Measurements from ENCODE around the gene ADGRD1. TPM values are rescaled to one million over a fixed set of nuclear protein-coding genes. Genes with fewer than 3 reads are reported as not detected.

The ADGRD1 gene
- total RNA-seq, 1 donor from 2014 or later, result 35.8 TPM

DNA sequence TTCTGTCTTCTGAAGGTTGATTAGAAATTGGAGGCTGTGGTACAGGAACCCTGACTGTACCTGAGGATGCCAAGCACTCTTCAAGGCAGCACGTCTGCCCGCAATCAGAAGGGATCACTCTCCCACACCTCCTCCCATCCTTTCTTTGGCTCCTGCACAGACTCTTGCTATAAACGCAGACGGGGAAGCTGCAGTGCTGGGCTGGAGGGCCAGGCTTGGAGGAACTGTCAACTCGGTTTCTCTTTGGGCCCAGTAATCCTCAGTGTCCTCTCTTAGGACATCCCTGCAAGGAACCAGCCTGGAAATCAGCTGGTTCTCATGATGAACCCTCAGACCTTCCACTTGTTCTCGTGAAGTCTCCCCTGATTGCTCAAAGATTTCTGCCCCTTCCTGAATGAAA lies 201.4 kb downstream of the ADGRD1 start:
- H3K4me1 ChIP-seq, result no peaks in the 10 kb centered on the region
- no peak overlapping the region for H3K4me3 ChIP-seq
- intact Hi-C loops (cut with DNase I), result no loop called here
- DNase-seq (ENCODE audit: extremely low spot score in 2 of 2), result peak in 1 of 2 donors; percentile 62
- TF ChIP-seq POLR2AphosphoS5 (IDR thresholded peaks at IDR 0.05; ENCODE audit: insufficient read depth in 1 of 2, low read depth in 1 of 2) (no peak), POLR2A (IDR thresholded peaks at IDR 0.05) (no peak)
- TF ChIP-seq, protein P1, sequence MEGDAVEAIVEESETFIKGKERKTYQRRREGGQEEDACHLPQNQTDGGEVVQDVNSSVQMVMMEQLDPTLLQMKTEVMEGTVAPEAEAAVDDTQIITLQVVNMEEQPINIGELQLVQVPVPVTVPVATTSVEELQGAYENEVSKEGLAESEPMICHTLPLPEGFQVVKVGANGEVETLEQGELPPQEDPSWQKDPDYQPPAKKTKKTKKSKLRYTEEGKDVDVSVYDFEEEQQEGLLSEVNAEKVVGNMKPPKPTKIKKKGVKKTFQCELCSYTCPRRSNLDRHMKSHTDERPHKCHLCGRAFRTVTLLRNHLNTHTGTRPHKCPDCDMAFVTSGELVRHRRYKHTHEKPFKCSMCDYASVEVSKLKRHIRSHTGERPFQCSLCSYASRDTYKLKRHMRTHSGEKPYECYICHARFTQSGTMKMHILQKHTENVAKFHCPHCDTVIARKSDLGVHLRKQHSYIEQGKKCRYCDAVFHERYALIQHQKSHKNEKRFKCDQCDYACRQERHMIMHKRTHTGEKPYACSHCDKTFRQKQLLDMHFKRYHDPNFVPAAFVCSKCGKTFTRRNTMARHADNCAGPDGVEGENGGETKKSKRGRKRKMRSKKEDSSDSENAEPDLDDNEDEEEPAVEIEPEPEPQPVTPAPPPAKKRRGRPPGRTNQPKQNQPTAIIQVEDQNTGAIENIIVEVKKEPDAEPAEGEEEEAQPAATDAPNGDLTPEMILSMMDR (IDR thresholded peaks at IDR 0.05), result no peak
- H3K9me3 ChIP-seq, result no peaks in the 10 kb centered on the region
- H3K27me3 ChIP-seq, result no peaks in the 10 kb centered on the region
- H3K27ac ChIP-seq, result no peak overlapping the region
- no peaks in the 10 kb centered on the region for H3K36me3 ChIP-seq

DNA sequence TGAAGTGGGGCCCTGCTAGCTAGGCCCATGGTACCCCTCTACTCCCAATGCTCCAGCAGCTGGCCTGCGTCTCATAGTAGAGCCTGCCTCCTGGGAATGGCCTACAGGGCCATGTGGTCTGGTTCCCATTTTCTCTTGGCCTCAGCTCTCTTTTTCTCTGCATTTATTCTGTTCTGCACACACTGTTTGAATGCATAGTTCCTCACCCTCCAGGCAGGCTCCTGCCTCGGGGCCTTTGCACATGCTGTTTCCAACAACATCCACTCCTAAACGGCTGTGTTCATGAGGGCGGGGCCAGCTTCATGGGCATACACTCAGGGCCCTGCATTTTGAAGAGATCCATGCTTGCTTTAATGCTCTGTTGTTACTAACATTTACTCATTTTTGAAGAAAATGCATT lies 204.0 kb downstream of the ADGRD1 start:
- Histone ChIP-seq H3K27me3 (no peaks in the 10 kb centered on the region), H3K4me3 (no peak overlapping the region), H3K4me1 (no peaks in the 10 kb centered on the region), H3K9me3 (no peaks in the 10 kb centered on the region), H3K27ac (no peak overlapping the region), H3K36me3 (no peaks in the 10 kb centered on the region)
- intact Hi-C loops (cut with DNase I), result no loop called here
- DNase-seq (ENCODE audit: extremely low spot score in 2 of 2), result no peak
- no peak for TF ChIP-seq POLR2A (IDR thresholded peaks at IDR 0.05)
- TF ChIP-seq POLR2AphosphoS5 (IDR thresholded peaks at IDR 0.05; ENCODE audit: insufficient read depth in 1 of 2, low read depth in 1 of 2), result no peak
- TF ChIP-seq, protein P1 (IDR thresholded peaks at IDR 0.05), result no peak

GRCh38 chr12:131159660-131160059 lies 206.0 kb downstream of the ADGRD1 start:
- Histone ChIP-seq H3K9me3 (no peaks in the 10 kb centered on the region), H3K27me3 (no peaks in the 10 kb centered on the region), H3K27ac (no peak overlapping the region), H3K4me3 (no peak overlapping the region), H3K4me1 (no peaks in the 10 kb centered on the region), H3K36me3 (no peaks in the 10 kb centered on the region)
- no peak for TF ChIP-seq POLR2A (IDR thresholded peaks at IDR 0.05)
- TF ChIP-seq, protein P1 (IDR thresholded peaks at IDR 0.05), result no peak
- no peak for TF ChIP-seq POLR2AphosphoS5 (IDR thresholded peaks at IDR 0.05; ENCODE audit: insufficient read depth in 1 of 2, low read depth in 1 of 2)
- no peak for DNase-seq (ENCODE audit: extremely low spot score in 2 of 2)
- intact Hi-C loops (cut with DNase I), result no loop called here

DNA sequence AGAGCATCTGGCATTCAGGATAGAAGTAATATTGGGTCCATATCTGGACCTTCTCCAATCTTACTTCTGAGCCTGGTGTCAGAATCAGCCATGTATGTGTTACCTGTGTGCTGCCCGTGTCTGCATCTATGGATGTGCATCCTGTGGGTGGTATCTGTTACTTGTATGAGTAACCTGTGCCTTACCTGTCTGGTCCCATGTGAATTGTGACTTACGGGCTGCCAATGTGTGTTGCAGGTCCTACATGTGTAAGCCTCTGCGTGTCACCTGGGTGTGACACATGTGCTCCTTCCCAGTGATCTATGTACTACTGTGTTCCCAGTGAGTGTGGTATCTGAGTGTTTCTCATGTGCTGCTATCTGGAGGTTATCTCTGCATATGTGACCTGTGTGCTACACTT lies 208.4 kb downstream of the ADGRD1 start:
- intact Hi-C loops (cut with DNase I), result no loop called here
- H3K4me1 ChIP-seq, result no peaks in the 10 kb centered on the region
- H3K27me3 ChIP-seq, result no peaks in the 10 kb centered on the region
- H3K27ac ChIP-seq, result no peak overlapping the region
- no peaks in the 10 kb centered on the region for H3K36me3 ChIP-seq
- no peaks in the 10 kb centered on the region for H3K9me3 ChIP-seq
- no peak overlapping the region for H3K4me3 ChIP-seq
- TF ChIP-seq POLR2AphosphoS5 (IDR thresholded peaks at IDR 0.05; ENCODE audit: insufficient read depth in 1 of 2, low read depth in 1 of 2) (no peak), POLR2A (IDR thresholded peaks at IDR 0.05) (no peak)
- TF ChIP-seq, protein P1 (IDR thresholded peaks at IDR 0.05), result no peak
- no peak for DNase-seq (ENCODE audit: extremely low spot score in 2 of 2)

- Histone ChIP-seq H3K4me1 (no peaks in the 10 kb centered on the region), H3K27me3 (no peaks in the 10 kb centered on the region), H3K27ac (no peak overlapping the region), H3K4me3 (no peak overlapping the region), H3K36me3 (no peaks in the 10 kb centered on the region), H3K9me3 (no peaks in the 10 kb centered on the region)
- no peak for DNase-seq (ENCODE audit: extremely low spot score in 2 of 2)
- intact Hi-C loops (cut with DNase I), result no loop called here
- TF ChIP-seq POLR2A (IDR thresholded peaks at IDR 0.05) (no peak), POLR2AphosphoS5 (IDR thresholded peaks at IDR 0.05; ENCODE audit: insufficient read depth in 1 of 2, low read depth in 1 of 2) (no peak)
- TF ChIP-seq, protein P1 (IDR thresholded peaks at IDR 0.05), result no peak
Observed at GRCh38 chr12:131163189-131163738, 209.6 kb downstream of the ADGRD1 start.

Data from vagina (tissue), 2 donors.